GM19035 (cell line): ENCODE data around the gene PCLO.
"Not testable (repeated sequence)": the region's sequence is repeated elsewhere in the genome, so short reads cannot be mapped to it uniquely, and the experiment has no call there.

Experiments used
- ATAC-seq: cut with Tn5 transposase; IDR thresholded peaks from one replicate; pipeline ENCODE4 v1.9.1; 2021; ENCODE audit not compliant: unreplicated experiment

Gene PCLO

GRCh38 chr7:82742163-82742562 lies 420.5 kb downstream of the PCLO start:
- no peak for ATAC-seq

GRCh38 chr7:82741493-82741892 lies 421.2 kb downstream of the PCLO start:
- no peak for ATAC-seq

GRCh38 chr7:82740246-82740848 lies 422.3 kb downstream of the PCLO start:
- no peak for ATAC-seq

- no peak for ATAC-seq
These were observed 426.1 kb downstream of the PCLO start for GRCh38 chr7:82736633-82737032.

- ATAC-seq = no peak
These were observed 430.0 kb downstream of the PCLO start for GRCh38 chr7:82732677-82733076.

GRCh38 chr7:82729172-82730030 lies 433.3 kb downstream of the PCLO start:
- peak; percentile 59 for ATAC-seq

- no peak for ATAC-seq
These were observed 436.5 kb downstream of the PCLO start for GRCh38 chr7:82726038-82726800.

- no peak for ATAC-seq
These were observed 439.3 kb downstream of the PCLO start for GRCh38 chr7:82723411-82723810.

GRCh38 chr7:82722946-82723345 lies 439.7 kb downstream of the PCLO start:
- no peak for ATAC-seq

GRCh38 chr7:82715344-82715743 lies 447.3 kb downstream of the PCLO start:
- ATAC-seq = no peak

GRCh38 chr7:82714883-82715282 lies 447.8 kb downstream of the PCLO start:
- ATAC-seq = no peak

GRCh38 chr7:82713506-82713905 lies 449.2 kb downstream of the PCLO start:
- ATAC-seq = no peak

GRCh38 chr7:82706344-82706743 lies 456.3 kb downstream of the PCLO start:
- ATAC-seq = not testable (repeated sequence)

- ATAC-seq = no peak
These were observed 457.0 kb downstream of the PCLO start for GRCh38 chr7:82705517-82706260.

- ATAC-seq = no peak
These were observed 458.6 kb downstream of the PCLO start for GRCh38 chr7:82704121-82704520.
